HCT116 (cell line): ENCODE results near the gene TNFSF13. TPM values are rescaled to one million over a fixed set of nuclear protein-coding genes. Genes with fewer than 3 reads are reported as not detected.
A peak's percentile ranks its signal among the peaks of the same experiment; 100 is the strongest.

Experiments
- ATAC-seq: fragments of 200-7000 bp; cut with Tn5 transposase; 2 replicates; pipeline ENCODE4 v1.9.1; 2020; ENCODE audit warnings: mild to moderate bottlenecking, moderate library complexity
- BruUV-seq: library from RNA; stranded (reverse); fragments of 400-500 nt; replicated peaks from 2 replicates; lab custom pipeline; 2021; lab: Mats Ljungman, UMichigan
- CTCF ChIA-PET: fragments of 300-600 bp; sonication (Branson Sonifier 250); formaldehyde crosslinking; loops from one replicate; lab custom pipeline; 2021; ENCODE audit warnings: antibody characterized with exemption; lab: Charles Lee
- POLR2A ChIA-PET: fragments of 300-600, 350-600 bp; sonication (Branson Sonifier 250); formaldehyde crosslinking; loops from one replicate; lab custom pipeline; 2021; ENCODE audit warnings: antibody characterized with exemption; lab: Charles Lee
- RAD21 ChIA-PET, 2 experiments: fragments of 300-600 bp; sonication (Branson Sonifier 250); formaldehyde crosslinking; loops; one replicate each; lab custom pipeline; 2023; ENCODE audit warnings: low total read pairs in 2 of 2; ENCODE audit not compliant: uncharacterized antibody in 2 of 2, unreplicated experiment in 2 of 2, low non-redundant PET in 1 of 2; lab: Charles Lee
- DNase-seq: peaks from one replicate; pipeline ENCODE4 v3.0.0-alpha.2; 2010; ENCODE audit warnings: low read depth, low spot score
- H2AFZ ChIP-seq: fragments of 200-600 bp; shearing (Covaris generic), sonication (generic); 2 replicates; pipeline ENCODE4 v1.6.1; 2017; ENCODE audit warnings: low read depth, mixed run types, mixed read lengths, antibody characterized with exemption, low read length; ENCODE audit not compliant: poor library complexity, severe bottlenecking
- H3K27ac ChIP-seq: 2 replicates; pipeline ENCODE4 v1.5.1; 2012; ENCODE audit warnings: low read depth, low read length
- H3K27me3 ChIP-seq: fragments of 200-600 bp; sonication (generic); 2 replicates; pipeline ENCODE4 v1.6.1; 2016; ENCODE audit warnings: mixed run types, low read length, mixed read lengths; ENCODE audit not compliant: insufficient read depth
- H3K36me3 ChIP-seq, 2 experiments: fragments of 200-500 bp in 1 of 2; fragments of 200-600 bp in 1 of 2; sonication (Bioruptor generic) in 1 of 2; sonication (generic) in 1 of 2; 2 replicates each; pipeline versions ENCODE4 v1.5.1 to v1.6.1; 2014 to 2016; ENCODE audit warnings: low read length in 2 of 2, inconsistent platforms in 1 of 2, mixed read lengths in 1 of 2, mixed run types in 1 of 2; ENCODE audit not compliant: insufficient read depth in 2 of 2, control insufficient read depth in 1 of 2
- H3K4me1 ChIP-seq, 2 experiments: fragments of 200-600 bp in 1 of 2; sonication (generic) in 1 of 2; 2 replicates each; pipeline versions ENCODE4 v1.5.1 to v1.6.1; 2012 to 2017; ENCODE audit warnings: low read length in 2 of 2, inconsistent platforms in 1 of 2, mild to moderate bottlenecking in 1 of 2, mixed read lengths in 1 of 2, mixed run types in 1 of 2, moderate library complexity in 1 of 2; ENCODE audit not compliant: insufficient read depth in 2 of 2, control insufficient read depth in 1 of 2
- H3K4me2 ChIP-seq: fragments of 200-600 bp; sonication (generic); 2 replicates; pipeline ENCODE4 v1.6.1; 2017; ENCODE audit warnings: mixed run types, low read length, mixed read lengths
- H3K4me3 ChIP-seq, 2 experiments: fragments of 200-600 bp in 1 of 2; sonication (generic) in 1 of 2; replicated peaks in 1 of 2; 2 replicates each; pipeline ENCODE4 v1.5.1; 2011 to 2016; ENCODE audit warnings: low read length in 2 of 2, control low read depth in 1 of 2, low read depth in 1 of 2, mild to moderate bottlenecking in 1 of 2, mixed read lengths in 1 of 2, mixed run types in 1 of 2
- H3K79me2 ChIP-seq: fragments of 200-600 bp; sonication (generic); 2 replicates; pipeline ENCODE4 v1.6.1; 2017; ENCODE audit warnings: mild to moderate bottlenecking, mixed run types, low read length, moderate library complexity, mixed read lengths; ENCODE audit not compliant: insufficient read depth
- H3K9ac ChIP-seq: fragments of 200-600 bp; sonication (generic); 2 replicates; pipeline ENCODE4 v1.6.1; 2016; ENCODE audit warnings: low read length, mixed read lengths
- H3K9me2 ChIP-seq: fragments of 200-600 bp; sonication (generic), shearing (Covaris generic); 2 replicates; pipeline ENCODE4 v1.6.1; 2017; ENCODE audit warnings: mixed run types, mild to moderate bottlenecking, moderate library complexity; ENCODE audit not compliant: insufficient read depth
- H3K9me3 ChIP-seq, 2 experiments: fragments of 200-500 bp in 1 of 2; fragments of 200-600 bp in 1 of 2; sonication (Bioruptor generic) in 1 of 2; sonication (generic) in 1 of 2; 2 replicates each; pipeline ENCODE4 v1.6.1; 2014 to 2017; ENCODE audit warnings: low read length in 2 of 2, mixed read lengths in 2 of 2, inconsistent platforms in 1 of 2, low read depth in 1 of 2, mild to moderate bottlenecking in 1 of 2, mixed run types in 1 of 2, moderate library complexity in 1 of 2; ENCODE audit not compliant: control insufficient read depth in 1 of 2, insufficient read depth in 1 of 2
- H4K20me1 ChIP-seq: fragments of 200-600 bp; sonication (generic), shearing (Covaris generic); 2 replicates; pipeline ENCODE4 v1.6.1; 2017; ENCODE audit warnings: mixed run types, mild to moderate bottlenecking, moderate library complexity; ENCODE audit not compliant: insufficient read depth
- CEBPB ChIP-seq: IDR thresholded peaks from 2 replicates; pipeline ENCODE4 v1.6.1; 2012; ENCODE audit warnings: low read depth
- RAD21 ChIP-seq: IDR thresholded peaks from 2 replicates; pipeline ENCODE4 v1.6.1; 2012; ENCODE audit warnings: low read depth, mild to moderate bottlenecking
- TCF7L2 ChIP-seq: IDR thresholded peaks from 2 replicates; pipeline ENCODE4 v1.7.0; 2011; ENCODE audit warnings: borderline replicate concordance, inconsistent platforms; ENCODE audit not compliant: insufficient read depth, insufficient read length; ENCODE audit errors: extremely low read depth
- intact Hi-C: fragments of 100-400 bp; cut with micrococcal nuclease; formaldehyde crosslinking; loops from 2 replicates; pipeline ENCODE4 v1.10.0; 2022
- total RNA-seq: library from RNA; stranded (reverse); gene quantifications from one replicate; pipeline ENCODE4 v1.2.1, GENCODE V29; 2021; ENCODE audit not compliant: unreplicated experiment
- TF ChIP-seq, protein P1 (sequence below): IDR thresholded peaks from 2 replicates; pipeline ENCODE4 v1.6.1; 2012
- TF ChIP-seq, protein P2 (sequence below), 3 experiments: fragments of 200-600 bp in 1 of 3; sonication (generic) in 1 of 3; IDR thresholded peaks in 2 of 3; conservative IDR thresholded peaks in 1 of 3; 2 replicates each; pipeline ENCODE4 v1.5.1; 2012 to 2017; ENCODE audit warnings: low read depth in 2 of 3, low read length in 2 of 3, antibody characterized with exemption in 1 of 3, borderline replicate concordance in 1 of 3, control low read depth in 1 of 3, mild to moderate bottlenecking in 1 of 3, mixed read lengths in 1 of 3, mixed run types in 1 of 3, moderate library complexity in 1 of 3; ENCODE audit not compliant: insufficient read depth in 1 of 3

Gene TNFSF13
- total RNA-seq, 1 experiment from 2014 or later = 0.71 TPM

DNA sequence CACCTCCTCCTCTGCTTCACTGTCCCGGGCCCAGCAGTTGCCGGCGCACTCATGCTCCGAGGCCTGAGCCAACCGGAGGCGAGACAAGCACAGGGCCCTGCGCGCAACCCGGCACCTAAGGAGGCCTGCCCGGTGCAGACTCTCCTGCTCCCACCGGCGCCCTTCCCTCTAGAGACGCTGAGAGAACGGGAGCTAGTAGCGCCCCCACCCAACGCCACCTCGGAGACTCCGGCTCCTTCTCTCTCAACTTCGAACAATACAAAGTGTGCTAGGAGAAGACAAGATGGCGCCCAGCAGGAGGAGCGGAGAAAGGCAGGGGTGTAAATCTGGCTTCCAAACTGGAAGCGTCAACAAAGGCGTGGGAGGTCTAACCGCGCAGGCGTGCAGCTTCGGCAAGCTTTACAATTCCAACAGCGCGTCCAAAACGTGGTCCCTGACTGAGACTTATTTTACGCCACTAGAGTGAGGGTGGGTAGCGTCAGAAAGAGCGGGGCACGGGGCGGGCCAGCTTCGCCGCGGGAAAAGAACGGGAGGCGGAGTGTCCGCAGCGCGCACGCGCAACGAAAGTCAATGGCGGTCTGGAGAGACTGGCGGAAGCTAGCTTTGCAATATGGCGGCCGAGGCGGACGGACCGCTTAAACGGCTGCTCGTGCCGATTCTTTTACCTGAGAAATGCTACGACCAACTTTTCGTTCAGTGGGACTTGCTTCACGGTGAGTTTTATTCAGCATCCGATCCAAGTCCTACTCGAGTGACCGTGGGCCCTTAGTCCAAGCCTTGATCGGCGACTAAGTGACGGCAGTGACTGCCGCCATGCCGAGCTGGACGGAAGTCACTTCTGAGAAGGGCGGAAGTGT, 24.9 kb downstream of the TNFSF13 start, which contains the start of gene MPDU1 (continued):
- TF ChIP-seq, protein P1, sequence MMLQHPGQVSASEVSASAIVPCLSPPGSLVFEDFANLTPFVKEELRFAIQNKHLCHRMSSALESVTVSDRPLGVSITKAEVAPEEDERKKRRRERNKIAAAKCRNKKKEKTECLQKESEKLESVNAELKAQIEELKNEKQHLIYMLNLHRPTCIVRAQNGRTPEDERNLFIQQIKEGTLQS = no peak
- TF ChIP-seq, protein P2, sequence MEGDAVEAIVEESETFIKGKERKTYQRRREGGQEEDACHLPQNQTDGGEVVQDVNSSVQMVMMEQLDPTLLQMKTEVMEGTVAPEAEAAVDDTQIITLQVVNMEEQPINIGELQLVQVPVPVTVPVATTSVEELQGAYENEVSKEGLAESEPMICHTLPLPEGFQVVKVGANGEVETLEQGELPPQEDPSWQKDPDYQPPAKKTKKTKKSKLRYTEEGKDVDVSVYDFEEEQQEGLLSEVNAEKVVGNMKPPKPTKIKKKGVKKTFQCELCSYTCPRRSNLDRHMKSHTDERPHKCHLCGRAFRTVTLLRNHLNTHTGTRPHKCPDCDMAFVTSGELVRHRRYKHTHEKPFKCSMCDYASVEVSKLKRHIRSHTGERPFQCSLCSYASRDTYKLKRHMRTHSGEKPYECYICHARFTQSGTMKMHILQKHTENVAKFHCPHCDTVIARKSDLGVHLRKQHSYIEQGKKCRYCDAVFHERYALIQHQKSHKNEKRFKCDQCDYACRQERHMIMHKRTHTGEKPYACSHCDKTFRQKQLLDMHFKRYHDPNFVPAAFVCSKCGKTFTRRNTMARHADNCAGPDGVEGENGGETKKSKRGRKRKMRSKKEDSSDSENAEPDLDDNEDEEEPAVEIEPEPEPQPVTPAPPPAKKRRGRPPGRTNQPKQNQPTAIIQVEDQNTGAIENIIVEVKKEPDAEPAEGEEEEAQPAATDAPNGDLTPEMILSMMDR (IDR thresholded peaks at IDR 0.05 in 2 of 3, conservative IDR thresholded peaks at IDR 0.05 in 1 of 3; ENCODE audit: borderline replicate concordance in 1 of 3, insufficient read depth in 1 of 3, low read depth in 2 of 3, low read length in 2 of 3) = no peak

DNA sequence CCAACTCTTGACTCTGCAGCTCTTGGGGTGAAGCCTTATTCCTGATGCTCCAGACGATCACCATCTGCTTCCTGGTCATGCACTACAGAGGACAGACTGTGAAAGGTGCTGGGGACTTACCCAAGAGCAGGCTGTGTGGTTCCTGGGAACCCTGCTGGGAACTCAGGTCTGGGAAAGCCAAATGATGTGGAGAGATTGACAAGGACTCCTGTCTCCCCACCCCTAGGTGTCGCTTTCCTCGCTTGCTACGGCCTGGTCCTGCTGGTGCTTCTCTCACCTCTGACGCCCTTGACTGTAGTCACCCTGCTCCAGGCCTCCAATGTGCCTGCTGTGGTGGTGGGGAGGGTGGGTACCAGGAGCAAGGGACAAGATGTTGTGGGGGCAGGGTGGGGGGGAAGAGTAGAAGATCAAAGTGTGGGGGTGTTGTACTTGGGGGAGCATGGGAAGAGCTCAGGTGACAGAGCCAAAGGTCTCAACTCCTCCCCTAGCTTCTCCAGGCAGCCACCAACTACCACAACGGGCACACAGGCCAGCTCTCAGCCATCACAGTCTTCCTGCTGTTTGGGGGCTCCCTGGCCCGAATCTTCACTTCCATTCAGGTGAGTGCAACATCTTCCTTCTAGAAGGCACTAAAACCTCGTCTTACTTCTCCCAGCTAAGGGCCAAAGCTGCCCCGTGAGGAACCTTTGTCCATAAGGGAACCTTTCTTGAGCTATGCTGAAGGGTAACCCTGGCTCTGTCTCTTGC, 28.3 kb downstream of the TNFSF13 start:
- peak overlapping the region; percentile 53 for H3K27ac ChIP-seq
- RAD21 ChIA-PET = interaction anchor here in 1 of 2 experiments (0.9 kb wide), 1 partner anchor 45 kb away, joined by 3 read pairs; no protein-coding TSS in a partner anchor
- no peak overlapping the region for H2AFZ ChIP-seq
- ATAC-seq (peak; percentile 53), DNase-seq (peak; percentile 58)
- intact Hi-C loops = no loop called here
- H3K4me3 ChIP-seq = no peak overlapping the region
- peaks cover 11 to 43% of the 10 kb centered on the region in 2 experiments for H3K4me1 ChIP-seq
- no peak overlapping the region for H3K9ac ChIP-seq
- H4K20me1 ChIP-seq = no peaks in the 10 kb centered on the region
- TF ChIP-seq, protein P2 (IDR thresholded peaks at IDR 0.05 in 2 of 3, conservative IDR thresholded peaks at IDR 0.05 in 1 of 3; ENCODE audit: borderline replicate concordance in 1 of 3, insufficient read depth in 1 of 3, low read depth in 2 of 3, low read length in 2 of 3) = peak in 2 of 3 experiments; percentile 68 to 78; a peak in 5 of 6 replicates
- TF ChIP-seq CEBPB (no peak), RAD21 (peak; percentile 64), TCF7L2 (peak; percentile 17)
- POLR2A ChIA-PET = interaction anchor here (0.8 kb wide), 1 partner anchor 100 kb away, joined by 3 read pairs; the partner anchor contains the start of gene TP53
- CTCF ChIA-PET = interaction anchor here (0.6 to 4.9 kb wide), 4 partner anchors 13 to 101 kb away, joined by 3 to 39 read pairs (median 4); partner anchors contain the start of genes TP53 and WRAP53
- BruUV-seq = no TSS peak
- peaks cover 9 to 40% of the 10 kb centered on the region in 2 experiments; a peak in 3 of 4 replicates for H3K36me3 ChIP-seq
- H3K27me3 ChIP-seq = no peaks in the 10 kb centered on the region
- H3K9me3 ChIP-seq = no peaks in the 10 kb centered on the region
- no peaks in the 10 kb centered on the region for H3K9me2 ChIP-seq
- peaks cover 44% of the 10 kb centered on the region for H3K79me2 ChIP-seq
- 0 out of 2 replicates have a peak overlapping the region, but pooled peaks have one; percentile 1 for H3K4me2 ChIP-seq
